HCEC 1CT (cell line): ENCODE results near the gene EEF1AKMT3.

ENCODE experiments used
- DNase-seq: peaks from one replicate; pipeline ENCODE4 v3.0.0-alpha.2; 2017

Gene EEF1AKMT3

GRCh38 chr12:57735198-57735855, 37.1 kb upstream of the EEF1AKMT3 start:
- DNase-seq: no peak

DNA sequence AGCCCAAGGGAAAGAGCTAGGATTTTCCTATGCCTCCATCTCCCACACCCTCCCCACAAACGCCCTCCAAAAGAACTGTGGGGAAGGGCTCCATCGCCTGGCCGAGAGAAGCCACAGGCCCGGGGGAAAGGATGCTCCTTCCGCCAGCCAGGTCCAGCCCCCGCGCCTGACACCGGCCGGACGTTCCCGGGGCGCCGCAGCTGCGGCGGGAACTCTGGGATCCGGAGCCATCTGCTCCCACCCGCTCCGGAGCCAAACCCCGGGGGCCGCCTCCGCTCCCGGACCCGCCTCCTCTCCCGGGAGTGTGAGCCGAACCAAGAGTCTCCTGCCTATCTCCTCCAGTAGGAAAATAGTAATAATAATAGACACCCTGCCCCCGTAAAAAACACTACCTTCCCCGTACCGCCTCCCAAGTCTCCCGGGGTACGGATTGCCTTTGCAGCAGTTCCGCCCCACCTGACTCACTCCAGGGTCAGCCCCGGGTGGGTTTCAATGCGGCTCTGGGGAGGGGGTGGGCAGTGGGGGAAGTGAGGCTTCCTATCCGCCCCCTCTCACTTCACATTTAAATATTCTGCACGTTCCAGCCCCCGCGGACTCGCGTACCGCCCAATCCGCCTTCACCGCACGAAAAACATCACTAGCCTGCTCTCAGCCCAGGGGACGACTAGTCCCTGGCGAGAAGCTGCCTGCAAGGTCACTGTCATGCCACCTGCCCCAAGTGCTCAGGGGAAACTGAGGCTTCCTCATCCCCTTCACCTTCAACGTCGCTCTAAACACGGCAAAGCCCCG, 36.3 kb upstream of the EEF1AKMT3 start:
- DNase-seq: peak; percentile 57

GRCh38 chr12:57736741-57737466, 35.5 kb upstream of the EEF1AKMT3 start:
- no peak for DNase-seq

- DNase-seq: no peak
These were observed 34.6 kb upstream of the EEF1AKMT3 start for GRCh38 chr12:57737467-57738460.

DNA sequence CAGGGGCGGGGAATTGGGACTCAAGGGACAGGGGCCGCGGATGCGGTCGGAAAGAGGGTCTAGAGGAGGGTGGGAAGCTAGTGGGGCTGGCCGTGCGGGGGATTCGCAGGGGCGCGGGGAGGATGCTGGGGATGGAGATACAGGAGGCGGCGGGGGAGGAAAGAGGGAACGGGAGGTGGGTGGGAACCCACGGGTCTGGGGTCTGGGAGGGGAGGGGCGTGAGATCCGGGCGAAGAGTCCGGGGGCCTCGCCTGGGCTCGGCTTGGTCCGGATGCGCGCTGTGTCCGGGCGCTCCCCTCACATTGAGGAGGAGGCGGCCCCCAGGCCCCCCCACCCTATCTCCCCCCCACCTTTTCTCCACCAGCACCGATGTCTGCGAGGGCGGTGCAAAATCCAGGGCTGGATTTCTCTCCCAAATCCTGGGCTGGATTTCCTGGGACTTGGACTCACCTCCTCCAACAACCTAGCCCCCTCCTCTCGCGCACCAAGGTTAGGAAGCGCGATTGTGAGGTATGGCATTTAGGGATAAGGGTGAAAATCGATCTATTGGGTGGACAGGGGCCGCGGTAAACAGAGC, 33.7 kb upstream of the EEF1AKMT3 start, which contains the start of gene AGAP2:
AGAP2 (minus strand) TSS at position 82 of the 577 bp plus-strand sequence. CDS start 496 bp downstream, outside the sequence.
- DNase-seq: no peak

DNA sequence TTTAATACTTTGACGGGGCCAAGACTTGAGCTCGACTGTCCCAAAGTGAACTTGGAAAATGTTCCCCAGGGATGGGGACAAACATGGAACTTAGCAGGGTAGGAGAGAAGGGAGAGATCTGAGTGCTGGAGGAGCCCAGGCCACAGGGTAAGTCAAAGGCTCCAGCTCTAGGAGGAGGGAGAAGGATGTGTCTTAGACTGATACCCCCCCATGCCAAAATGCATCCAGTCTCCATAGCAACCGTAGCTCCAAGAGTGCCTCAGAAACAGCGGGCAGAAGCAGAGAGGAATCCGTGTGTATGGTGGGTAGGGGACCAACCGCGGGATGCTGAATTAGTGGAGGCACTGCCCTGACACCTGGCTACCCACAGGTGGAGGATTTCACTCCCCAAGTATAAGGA, 33.0 kb upstream of the EEF1AKMT3 start:
- DNase-seq: no peak

DNA sequence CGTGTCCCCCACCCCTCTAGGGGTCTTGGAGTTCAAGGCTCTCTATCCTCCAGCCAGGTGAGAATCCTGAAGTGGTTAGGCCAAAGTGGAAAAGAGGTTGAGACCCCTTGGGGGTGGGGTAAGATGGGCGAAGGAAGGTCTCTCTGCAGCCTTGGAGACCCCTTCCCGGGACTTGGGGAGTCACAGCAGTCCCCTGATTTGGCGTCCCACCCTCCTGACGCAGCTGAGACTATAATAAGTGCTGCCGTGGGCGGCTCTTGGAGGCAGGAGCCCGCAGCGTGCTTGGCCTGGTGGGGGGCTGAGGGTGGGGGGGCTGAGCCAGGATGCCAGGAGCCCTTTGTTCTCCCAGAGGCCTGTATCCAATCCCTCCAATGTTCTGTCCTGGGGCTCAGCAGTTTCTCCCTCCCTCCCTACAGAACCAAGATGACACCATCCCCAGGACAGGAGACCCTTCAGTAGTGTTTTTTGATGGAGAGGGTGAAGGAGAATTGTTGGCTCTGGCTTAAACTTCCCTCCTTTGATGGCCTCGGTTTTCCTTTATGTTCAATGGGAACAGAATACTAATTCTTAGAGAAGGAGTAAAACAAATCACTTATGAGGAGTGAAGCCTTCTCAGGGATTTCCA, 32.4 kb upstream of the EEF1AKMT3 start:
- DNase-seq: no peak

- no peak for DNase-seq
These were observed 31.6 kb upstream of the EEF1AKMT3 start for GRCh38 chr12:57740656-57741412.

DNA sequence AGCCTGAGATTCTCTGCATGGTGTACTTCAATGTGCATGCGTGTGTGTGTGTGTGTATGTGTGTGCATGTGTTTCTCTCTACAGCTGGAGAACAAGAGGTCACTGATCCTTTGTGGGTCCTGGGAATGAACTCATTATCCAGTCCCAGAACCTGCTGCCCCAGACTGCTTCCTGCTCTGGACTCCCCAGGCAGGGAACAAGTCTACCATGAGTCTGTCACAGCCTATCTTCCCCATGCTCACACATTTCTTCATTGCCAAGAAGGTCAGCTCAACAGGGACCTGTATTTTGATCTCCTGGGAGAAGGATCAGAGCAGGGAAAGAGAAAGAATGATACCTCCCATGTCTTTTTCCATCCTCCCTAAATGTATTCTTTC, 31.0 kb upstream of the EEF1AKMT3 start:
- DNase-seq: no peak

- DNase-seq: no peak
These were observed 30.3 kb upstream of the EEF1AKMT3 start for GRCh38 chr12:57741844-57742738.

DNA sequence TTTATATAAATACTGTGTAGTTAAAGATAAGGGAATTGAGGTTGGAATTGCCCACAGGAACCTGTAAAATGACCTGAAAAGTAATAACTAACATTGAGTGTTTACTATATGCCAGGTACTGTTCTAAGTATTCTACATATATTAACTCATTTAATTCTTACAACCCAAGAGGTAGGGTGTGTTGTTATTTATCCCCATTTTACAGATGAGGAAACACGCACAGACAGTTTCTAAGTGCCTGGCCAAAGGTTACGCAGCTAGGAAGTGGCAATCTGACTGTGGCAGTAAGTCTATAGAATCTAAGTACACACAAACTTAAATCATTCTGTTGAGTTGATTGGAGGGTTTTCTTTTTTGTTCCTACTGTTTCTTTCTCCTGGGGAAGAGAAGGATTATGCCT, 28.6 kb upstream of the EEF1AKMT3 start:
- DNase-seq: no peak

- no peak for DNase-seq
These were observed 28.1 kb upstream of the EEF1AKMT3 start for GRCh38 chr12:57744194-57744776.

- DNase-seq: peak; percentile 96
These were observed 27.5 kb upstream of the EEF1AKMT3 start, which contains the start of gene TSPAN31 for GRCh38 chr12:57744777-57745484. Gene TSPAN31 (plus strand): TSS chr12:57745039. CDS start chr12:57745155, 116 bp downstream.

- no peak for DNase-seq
These were observed 26.9 kb upstream of the EEF1AKMT3 start for GRCh38 chr12:57745485-57745881.

- no peak for DNase-seq
These were observed 26.4 kb upstream of the EEF1AKMT3 start for GRCh38 chr12:57746025-57746424.

- DNase-seq: no peak
These were observed 23.4 kb upstream of the EEF1AKMT3 start for GRCh38 chr12:57749061-57749460.

- no peak for DNase-seq
These were observed 21.6 kb upstream of the EEF1AKMT3 start for GRCh38 chr12:57750561-57751431.

- DNase-seq: peak; percentile 62
These were observed 21.0 kb upstream of the EEF1AKMT3 start for GRCh38 chr12:57751432-57751787.
